ENCODE measurements around the gene KLC1.

DNA sequence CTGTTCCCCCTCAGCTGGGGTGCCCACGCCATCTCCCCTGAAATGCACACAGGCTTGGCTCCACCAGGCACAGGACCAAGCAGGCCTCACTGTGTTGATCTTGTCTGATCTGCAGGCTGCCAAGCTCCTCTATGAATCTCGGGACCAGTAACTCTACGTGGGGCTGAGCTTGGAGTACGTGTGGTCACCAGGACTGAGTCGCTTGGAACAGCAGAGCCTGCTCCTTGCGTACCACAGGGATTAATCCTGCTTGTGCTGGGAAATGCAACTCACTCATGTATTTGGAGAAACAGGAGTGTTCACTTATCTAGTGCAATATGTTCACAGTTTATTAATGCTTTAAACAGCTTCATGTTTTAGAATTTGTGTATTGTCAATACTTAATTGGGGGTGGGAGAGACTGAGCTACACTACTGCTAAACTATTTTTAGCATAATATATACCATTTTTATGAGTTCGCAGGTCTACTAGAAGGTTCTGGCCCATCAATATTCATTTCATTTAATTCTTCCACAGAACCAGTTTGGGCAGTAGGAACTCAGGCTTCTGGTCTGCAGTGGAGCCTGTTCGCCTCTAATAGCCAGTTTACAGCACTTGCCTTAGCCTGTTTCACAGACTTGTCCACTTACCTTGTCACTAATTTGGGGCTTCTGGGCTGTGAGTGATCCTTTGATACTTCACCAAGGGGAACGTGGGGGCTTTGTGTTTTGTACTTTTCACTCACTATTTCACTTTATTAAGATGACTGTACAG lies 104.0 kb downstream of the KLC1 start:
- TF ChIP-seq, protein P1, sequence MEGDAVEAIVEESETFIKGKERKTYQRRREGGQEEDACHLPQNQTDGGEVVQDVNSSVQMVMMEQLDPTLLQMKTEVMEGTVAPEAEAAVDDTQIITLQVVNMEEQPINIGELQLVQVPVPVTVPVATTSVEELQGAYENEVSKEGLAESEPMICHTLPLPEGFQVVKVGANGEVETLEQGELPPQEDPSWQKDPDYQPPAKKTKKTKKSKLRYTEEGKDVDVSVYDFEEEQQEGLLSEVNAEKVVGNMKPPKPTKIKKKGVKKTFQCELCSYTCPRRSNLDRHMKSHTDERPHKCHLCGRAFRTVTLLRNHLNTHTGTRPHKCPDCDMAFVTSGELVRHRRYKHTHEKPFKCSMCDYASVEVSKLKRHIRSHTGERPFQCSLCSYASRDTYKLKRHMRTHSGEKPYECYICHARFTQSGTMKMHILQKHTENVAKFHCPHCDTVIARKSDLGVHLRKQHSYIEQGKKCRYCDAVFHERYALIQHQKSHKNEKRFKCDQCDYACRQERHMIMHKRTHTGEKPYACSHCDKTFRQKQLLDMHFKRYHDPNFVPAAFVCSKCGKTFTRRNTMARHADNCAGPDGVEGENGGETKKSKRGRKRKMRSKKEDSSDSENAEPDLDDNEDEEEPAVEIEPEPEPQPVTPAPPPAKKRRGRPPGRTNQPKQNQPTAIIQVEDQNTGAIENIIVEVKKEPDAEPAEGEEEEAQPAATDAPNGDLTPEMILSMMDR (IDR thresholded peaks at IDR 0.05) = no peak
- no peak for TF ChIP-seq POLR2A (IDR thresholded peaks at IDR 0.05)

Measured in heart left ventricle (tissue), 13 donors.